ENCODE results near the gene LYPD6.
"Not testable (repeated sequence)": the region's sequence is repeated elsewhere in the genome, so short reads cannot be mapped to it uniquely, and the experiment has no call there.

The LYPD6 gene, protein sequence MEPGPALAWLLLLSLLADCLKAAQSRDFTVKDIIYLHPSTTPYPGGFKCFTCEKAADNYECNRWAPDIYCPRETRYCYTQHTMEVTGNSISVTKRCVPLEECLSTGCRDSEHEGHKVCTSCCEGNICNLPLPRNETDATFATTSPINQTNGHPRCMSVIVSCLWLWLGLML

DNA sequence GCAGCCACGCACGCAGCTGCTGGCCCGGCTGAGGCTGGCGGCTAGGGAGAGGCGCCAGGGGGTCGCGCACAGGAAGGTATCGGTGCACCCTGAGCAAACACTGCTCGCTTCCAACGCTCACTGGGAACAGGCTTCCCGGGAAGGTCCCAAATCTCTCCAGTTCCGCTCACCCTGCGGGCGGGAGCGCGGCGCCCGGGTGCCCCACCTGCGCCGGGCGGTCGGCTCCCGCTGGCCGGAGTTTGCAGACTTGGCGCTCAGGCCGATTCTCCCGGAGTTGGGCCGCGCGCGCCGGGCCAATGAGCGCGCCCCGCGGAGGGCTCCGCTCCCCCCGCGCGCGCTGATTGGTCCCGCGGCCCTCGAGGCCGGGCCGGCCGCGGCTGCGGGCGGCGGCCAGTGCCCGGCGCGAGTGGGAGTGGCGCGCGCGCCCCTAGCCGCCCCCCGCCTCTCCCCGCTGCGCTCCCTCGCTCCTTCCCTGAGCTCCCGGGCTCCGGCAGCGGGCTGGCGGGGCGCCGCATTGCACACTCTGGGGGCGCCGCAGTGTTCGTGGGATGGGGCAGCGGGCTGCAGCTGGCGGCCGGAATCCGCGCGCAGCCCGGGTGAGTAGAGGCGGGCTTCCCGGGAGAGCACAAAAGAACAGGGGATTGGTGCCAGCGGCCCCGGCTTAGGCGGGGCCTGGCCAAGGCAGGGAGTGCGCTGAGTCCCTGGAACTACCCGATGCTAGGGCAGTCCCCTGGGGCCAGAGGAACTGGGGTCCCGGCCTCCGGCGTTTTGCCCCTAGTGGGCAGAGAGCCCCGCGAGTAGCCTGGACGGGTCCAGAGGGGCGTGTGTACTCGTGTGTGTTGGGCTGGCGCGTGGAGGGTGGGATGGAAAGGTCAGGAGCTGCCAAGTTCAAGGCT, at the start of gene LYPD6:
Gene LYPD6 (plus strand): TSS at position 461 of the 896 bp plus-strand sequence. CDS start 107,122 bp downstream, outside the sequence.
- Mint-ChIP-seq H3K27ac (no peak within 1 kb of the TSS), H3K36me3 (ENCODE audit: low read depth) (no peaks in the 10 kb centered on the region), H3K27me3 (ENCODE audit: low read depth) (peaks cover 53% of the 10 kb centered on the region), H3K4me3 (no peak within 1 kb of the TSS), H3K4me1 (ENCODE audit: low read depth) (no peaks in the 10 kb centered on the region), H3K9me3 (no peaks in the 10 kb centered on the region)

DNA sequence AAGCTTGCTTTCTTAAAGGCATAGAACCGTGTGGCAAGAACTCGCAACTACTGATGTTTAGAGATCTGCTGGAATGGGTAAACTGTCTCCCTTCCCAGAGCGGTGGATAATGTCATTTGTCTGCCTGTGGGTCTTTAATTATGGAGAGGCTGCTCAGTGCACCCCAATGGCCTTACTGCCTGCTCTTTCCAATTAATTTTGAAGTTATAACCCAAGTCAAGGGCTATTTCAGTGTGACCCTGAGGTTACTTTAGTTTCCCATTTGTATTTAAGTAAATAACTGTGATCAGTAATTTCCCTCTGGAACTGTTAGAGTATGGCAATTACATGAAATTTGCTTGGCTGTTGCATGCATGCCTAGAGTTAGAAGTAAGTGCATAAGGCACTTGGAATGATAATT, 48.9 kb upstream of the LYPD6 start:
- Mint-ChIP-seq H3K27me3 (ENCODE audit: low read depth) (no peaks in the 10 kb centered on the region), H3K27ac (no peak overlapping the region), H3K4me3 (no peak overlapping the region), H3K36me3 (ENCODE audit: low read depth) (no peaks in the 10 kb centered on the region), H3K9me3 (no peaks in the 10 kb centered on the region), H3K4me1 (ENCODE audit: low read depth) (no peaks in the 10 kb centered on the region)

DNA sequence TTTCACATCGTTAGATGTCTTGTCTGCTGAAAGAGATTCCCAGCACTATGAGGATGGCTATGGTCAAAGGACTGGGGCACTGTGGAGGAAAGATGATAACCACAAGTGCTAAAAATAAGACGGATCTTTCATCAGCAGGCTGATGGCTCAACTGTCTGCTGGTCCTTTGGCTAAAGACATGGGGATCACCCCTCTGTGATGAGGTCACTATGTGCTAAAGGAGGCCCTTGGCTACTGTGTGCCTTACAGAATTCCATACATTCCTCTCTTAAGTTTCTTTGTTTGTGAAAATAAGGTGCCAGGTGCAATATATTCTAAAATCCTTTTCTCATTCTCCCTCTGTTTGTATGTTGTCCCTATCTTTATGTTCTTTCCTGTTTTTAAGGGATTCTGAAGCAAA, 39.7 kb upstream of the LYPD6 start:
- H3K27me3 Mint-ChIP-seq (ENCODE audit: low read depth), result no peaks in the 10 kb centered on the region
- no peak overlapping the region for H3K4me3 Mint-ChIP-seq
- H3K27ac Mint-ChIP-seq, result no peak overlapping the region
- no peaks in the 10 kb centered on the region for H3K9me3 Mint-ChIP-seq
- no peaks in the 10 kb centered on the region for H3K4me1 Mint-ChIP-seq (ENCODE audit: low read depth)
- H3K36me3 Mint-ChIP-seq (ENCODE audit: low read depth), result no peaks in the 10 kb centered on the region

DNA sequence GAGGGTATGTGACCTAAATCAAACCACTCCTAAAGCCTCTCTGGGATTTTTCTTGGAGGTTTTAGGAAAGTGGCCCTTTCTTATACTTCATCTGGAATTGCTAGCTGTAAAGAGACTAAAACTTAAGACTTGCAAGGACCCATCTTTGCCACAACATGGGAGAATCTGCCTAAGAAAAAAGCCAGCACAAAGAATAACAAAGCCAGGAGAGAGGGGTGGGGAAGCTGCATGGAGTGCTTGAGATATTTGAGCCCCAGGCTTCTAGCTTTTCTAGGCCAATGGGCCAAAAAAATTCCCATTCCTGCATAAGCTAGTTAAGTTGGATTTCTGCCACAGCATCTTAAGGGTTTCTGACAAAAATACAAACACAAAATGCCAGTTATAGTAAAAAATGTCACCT, 38.5 kb upstream of the LYPD6 start:
- H3K36me3 Mint-ChIP-seq (ENCODE audit: low read depth), result no peaks in the 10 kb centered on the region
- H3K4me1 Mint-ChIP-seq (ENCODE audit: low read depth), result no peaks in the 10 kb centered on the region
- no peak overlapping the region for H3K27ac Mint-ChIP-seq
- no peaks in the 10 kb centered on the region for H3K27me3 Mint-ChIP-seq (ENCODE audit: low read depth)
- H3K9me3 Mint-ChIP-seq, result no peaks in the 10 kb centered on the region
- no peak overlapping the region for H3K4me3 Mint-ChIP-seq

DNA sequence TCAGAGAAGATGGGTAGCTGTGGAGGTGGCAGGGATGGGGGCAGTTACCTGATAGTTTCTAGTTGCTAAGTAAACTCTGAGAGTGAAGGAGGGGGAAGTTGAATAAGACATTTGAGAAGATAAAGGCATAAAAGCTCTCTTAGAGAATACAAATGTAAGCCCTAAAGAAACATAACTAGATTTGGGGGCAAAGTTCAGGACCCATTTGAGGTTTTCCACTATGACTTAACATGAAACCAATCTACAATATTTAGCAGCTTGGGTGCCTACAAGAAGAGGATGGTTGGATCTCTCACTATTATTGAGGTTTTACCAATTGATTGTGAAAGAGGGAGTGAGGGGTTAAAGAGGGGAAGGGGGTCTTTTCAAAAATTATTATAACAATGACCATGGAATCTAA, 34.4 kb upstream of the LYPD6 start:
- Mint-ChIP-seq H3K4me3 (no peak overlapping the region), H3K9me3 (no peaks in the 10 kb centered on the region), H3K27ac (no peak overlapping the region), H3K27me3 (ENCODE audit: low read depth) (peaks cover 6% of the 10 kb centered on the region), H3K36me3 (ENCODE audit: low read depth) (no peaks in the 10 kb centered on the region), H3K4me1 (ENCODE audit: low read depth) (no peaks in the 10 kb centered on the region)

DNA sequence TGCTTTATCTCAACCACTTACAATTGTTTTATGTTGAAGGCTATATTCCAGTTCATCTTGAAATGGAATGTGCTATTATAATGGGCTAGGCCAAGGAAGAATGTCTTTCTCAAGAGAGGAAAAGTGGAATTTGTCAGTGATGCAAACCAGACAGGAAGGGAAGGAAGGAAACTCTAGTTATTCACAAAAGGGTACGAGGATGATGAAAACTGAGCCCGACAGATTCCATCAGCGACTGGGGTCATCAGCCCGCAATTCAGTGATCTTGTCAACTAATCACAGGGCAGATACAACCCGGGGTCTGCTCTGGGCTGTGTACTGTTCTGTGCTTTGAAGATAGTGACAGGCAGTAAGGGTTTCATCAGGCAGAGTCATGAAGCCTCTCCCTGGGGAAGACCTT, 23.4 kb upstream of the LYPD6 start:
- Mint-ChIP-seq H3K4me3 (no peak overlapping the region), H3K36me3 (ENCODE audit: low read depth) (no peaks in the 10 kb centered on the region), H3K27ac (no peak overlapping the region), H3K9me3 (no peaks in the 10 kb centered on the region), H3K27me3 (ENCODE audit: low read depth) (peaks cover 6% of the 10 kb centered on the region), H3K4me1 (ENCODE audit: low read depth) (no peaks in the 10 kb centered on the region)

DNA sequence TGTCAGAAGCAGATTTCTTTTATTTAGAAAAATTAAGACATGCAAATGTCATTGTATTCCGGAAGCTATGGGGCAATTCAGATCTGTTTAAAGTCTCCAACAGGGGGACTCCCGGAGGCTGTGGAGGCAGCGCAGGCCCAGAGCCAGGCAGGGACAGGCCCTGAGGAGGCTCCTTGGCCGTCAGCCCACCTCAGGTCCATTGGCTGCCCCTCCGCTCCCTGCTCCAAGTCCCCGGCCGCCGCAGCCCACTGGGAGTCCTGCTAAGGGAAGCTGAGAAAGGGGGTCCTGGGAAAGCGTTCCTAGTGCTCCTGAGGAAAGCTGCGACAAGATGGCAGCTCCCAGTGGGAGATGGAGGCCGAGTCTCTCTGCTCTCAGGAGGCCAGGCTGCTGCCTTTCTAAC, 20.0 kb upstream of the LYPD6 start:
- Mint-ChIP-seq H3K36me3 (ENCODE audit: low read depth) (no peaks in the 10 kb centered on the region), H3K4me3 (no peak overlapping the region), H3K4me1 (ENCODE audit: low read depth) (peaks cover 2% of the 10 kb centered on the region), H3K27me3 (ENCODE audit: low read depth) (peaks cover 10% of the 10 kb centered on the region), H3K9me3 (no peaks in the 10 kb centered on the region), H3K27ac (no peak overlapping the region)

DNA sequence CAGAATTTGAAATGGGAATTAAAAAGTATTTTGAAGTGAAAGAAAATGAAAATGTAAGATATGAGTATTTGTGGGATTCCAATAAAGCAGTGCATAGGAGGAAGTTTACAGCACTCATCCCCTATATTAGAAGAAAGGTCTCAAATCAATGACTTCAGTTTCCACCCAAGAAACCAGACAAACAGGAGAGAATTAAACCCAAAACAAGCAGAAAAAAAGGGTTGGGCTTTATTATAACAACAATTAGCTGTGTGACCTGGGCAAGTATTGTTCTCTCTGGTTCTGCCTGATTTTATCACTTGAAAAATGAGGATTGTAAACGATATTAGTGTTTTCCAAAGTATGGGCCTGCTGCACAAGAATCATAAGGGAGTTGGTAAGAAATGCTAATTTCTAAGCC, 18.3 kb upstream of the LYPD6 start:
- no peaks in the 10 kb centered on the region for H3K36me3 Mint-ChIP-seq (ENCODE audit: low read depth)
- no peak overlapping the region for H3K4me3 Mint-ChIP-seq
- no peaks in the 10 kb centered on the region for H3K9me3 Mint-ChIP-seq
- no peak overlapping the region for H3K27ac Mint-ChIP-seq
- H3K4me1 Mint-ChIP-seq (ENCODE audit: low read depth), result peaks cover 2% of the 10 kb centered on the region
- peaks cover 3% of the 10 kb centered on the region for H3K27me3 Mint-ChIP-seq (ENCODE audit: low read depth)

DNA sequence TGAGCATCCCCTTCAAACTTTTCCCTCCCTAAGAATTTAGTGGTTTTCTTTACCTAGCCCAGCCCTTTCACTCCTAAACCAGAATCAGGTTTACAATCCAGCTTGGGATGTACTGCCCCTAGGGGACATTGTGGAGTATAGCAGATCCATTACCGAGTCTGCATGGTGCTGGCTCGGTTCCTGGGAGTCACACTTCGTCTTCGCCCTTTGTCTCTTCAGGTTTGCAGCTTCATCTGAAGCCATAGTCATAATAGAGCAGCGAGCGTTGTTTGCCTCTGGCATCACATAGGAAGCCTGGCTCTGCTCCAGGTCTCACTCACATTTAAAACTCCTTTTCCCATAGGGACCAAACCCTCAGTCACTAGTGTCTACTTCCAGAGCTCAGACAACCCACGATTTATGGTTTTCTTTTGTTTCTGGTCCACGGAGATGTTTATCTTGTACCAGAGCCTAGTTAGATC, 16.8 kb upstream of the LYPD6 start:
- H3K4me1 Mint-ChIP-seq (ENCODE audit: low read depth), result peaks cover 2% of the 10 kb centered on the region
- H3K4me3 Mint-ChIP-seq, result no peak overlapping the region
- H3K9me3 Mint-ChIP-seq, result no peaks in the 10 kb centered on the region
- H3K36me3 Mint-ChIP-seq (ENCODE audit: low read depth), result no peaks in the 10 kb centered on the region
- H3K27ac Mint-ChIP-seq, result no peak overlapping the region
- peaks cover 3% of the 10 kb centered on the region for H3K27me3 Mint-ChIP-seq (ENCODE audit: low read depth)

DNA sequence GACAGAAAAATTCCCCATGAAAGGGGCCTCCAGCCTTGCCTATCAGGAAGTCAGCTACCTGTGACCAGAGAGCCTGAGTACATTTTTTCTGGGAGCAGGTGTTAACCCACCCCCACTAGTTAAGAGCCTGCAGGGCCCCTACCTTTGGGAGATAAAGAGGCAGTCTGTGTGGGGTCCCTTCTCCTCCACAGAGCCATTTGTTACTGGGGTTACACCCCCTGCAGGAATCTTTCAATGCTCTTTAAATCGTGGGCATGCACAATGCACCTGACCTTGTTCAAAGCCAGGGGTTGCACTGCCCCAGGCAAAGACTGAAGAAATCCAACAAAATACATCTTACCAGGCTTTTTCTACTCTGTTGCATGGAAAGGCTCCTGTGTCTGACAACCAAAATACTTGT, 15.7 kb upstream of the LYPD6 start:
- H3K4me3 Mint-ChIP-seq, result no peak overlapping the region
- peaks cover 2% of the 10 kb centered on the region for H3K4me1 Mint-ChIP-seq (ENCODE audit: low read depth)
- H3K9me3 Mint-ChIP-seq, result no peaks in the 10 kb centered on the region
- H3K27me3 Mint-ChIP-seq (ENCODE audit: low read depth), result peaks cover 3% of the 10 kb centered on the region
- H3K36me3 Mint-ChIP-seq (ENCODE audit: low read depth), result no peaks in the 10 kb centered on the region
- no peak overlapping the region for H3K27ac Mint-ChIP-seq

DNA sequence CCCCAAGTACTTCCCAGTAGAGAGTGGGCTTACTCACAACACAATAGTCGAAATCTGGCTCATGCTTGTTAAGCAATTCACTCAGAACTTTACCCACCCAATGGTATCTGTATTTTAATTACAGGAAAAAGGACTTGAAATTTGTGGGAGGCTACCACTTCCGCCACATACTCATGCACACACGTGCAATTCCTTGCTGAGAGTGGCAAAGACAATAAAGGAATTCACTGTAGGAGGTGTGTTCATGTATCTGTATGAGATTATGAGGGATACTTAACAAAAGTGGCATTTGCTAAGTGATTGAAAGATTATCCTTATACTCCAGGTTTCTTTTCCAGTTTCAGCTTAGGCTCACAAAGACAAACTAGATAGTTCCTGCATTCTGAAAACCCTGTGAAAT, 14.9 kb upstream of the LYPD6 start:
- Mint-ChIP-seq H3K9me3 (no peaks in the 10 kb centered on the region), H3K4me3 (no peak overlapping the region), H3K27ac (no peak overlapping the region), H3K4me1 (ENCODE audit: low read depth) (peaks cover 2% of the 10 kb centered on the region), H3K27me3 (ENCODE audit: low read depth) (peaks cover 3% of the 10 kb centered on the region), H3K36me3 (ENCODE audit: low read depth) (no peaks in the 10 kb centered on the region)

DNA sequence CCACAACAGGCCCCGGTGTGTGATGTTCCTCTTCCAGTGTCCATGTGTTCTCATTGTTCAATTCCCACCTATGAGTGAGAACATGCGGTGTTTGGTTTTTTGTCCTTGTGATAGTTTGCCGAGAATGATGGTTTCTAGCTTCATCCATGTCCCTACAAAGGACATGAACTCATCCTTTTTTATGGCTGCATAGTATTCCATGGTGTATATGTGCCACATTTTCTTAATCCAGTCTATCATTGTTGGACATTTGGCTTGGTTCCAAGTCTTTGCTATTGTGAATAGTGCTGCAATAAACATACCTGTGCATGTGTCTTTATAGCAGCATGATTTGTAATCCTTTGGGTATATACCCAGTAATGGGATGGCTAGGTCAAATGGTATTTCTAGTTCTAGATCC, 11.8 kb upstream of the LYPD6 start:
- not testable (repeated sequence) for H3K27ac Mint-ChIP-seq; H3K4me1 Mint-ChIP-seq (ENCODE audit: low read depth); H3K36me3 Mint-ChIP-seq (ENCODE audit: low read depth); H3K9me3 Mint-ChIP-seq; H3K27me3 Mint-ChIP-seq (ENCODE audit: low read depth); H3K4me3 Mint-ChIP-seq

DNA sequence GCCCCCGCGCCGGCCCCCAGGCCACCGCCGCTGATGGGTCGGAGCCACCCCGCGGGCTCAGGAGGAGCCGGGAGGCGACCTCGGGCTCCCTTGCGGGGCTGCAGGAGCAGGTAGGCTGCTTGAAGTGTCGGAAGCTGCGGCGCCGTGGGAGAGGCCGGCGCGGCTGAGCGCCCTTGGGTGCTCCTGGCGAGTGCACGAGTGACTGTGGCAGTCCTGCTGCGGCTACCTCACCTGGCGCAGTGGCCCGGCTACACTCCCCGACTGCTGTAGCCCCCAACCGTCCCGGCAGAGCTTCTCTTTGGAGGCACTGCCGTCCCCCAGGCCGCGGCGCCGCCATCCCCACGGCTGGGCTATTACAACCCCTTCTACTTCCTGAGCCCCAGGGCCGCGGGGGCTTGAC, 10.0 kb upstream of the LYPD6 start:
- no peak overlapping the region for H3K27ac Mint-ChIP-seq
- H3K4me1 Mint-ChIP-seq (ENCODE audit: low read depth), result no peaks in the 10 kb centered on the region
- H3K9me3 Mint-ChIP-seq, result no peaks in the 10 kb centered on the region
- no peak overlapping the region for H3K4me3 Mint-ChIP-seq
- H3K36me3 Mint-ChIP-seq (ENCODE audit: low read depth), result no peaks in the 10 kb centered on the region
- H3K27me3 Mint-ChIP-seq (ENCODE audit: low read depth), result no peaks in the 10 kb centered on the region

DNA sequence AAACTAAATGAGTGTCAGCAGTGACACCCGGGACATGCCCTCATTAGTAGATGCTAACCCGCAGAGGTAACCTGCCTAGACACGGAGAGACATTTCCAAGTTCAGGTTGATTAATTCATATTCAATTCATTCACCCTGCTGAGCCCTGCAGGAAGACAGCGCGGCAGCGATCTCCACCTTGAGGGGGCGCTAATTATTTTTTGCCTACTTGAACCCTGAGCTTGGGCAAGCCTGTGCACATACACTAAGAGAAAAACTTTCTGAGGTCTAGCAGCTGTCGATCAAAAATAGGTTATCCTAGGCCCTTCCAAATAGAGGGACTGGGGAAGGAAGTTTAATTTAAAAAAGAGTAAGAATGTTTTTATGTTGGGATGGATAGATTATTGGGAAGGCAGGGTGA, 1.3 kb upstream of the LYPD6 start:
- Mint-ChIP-seq H3K4me1 (ENCODE audit: low read depth) (no peaks in the 10 kb centered on the region), H3K27me3 (ENCODE audit: low read depth) (peaks cover 52% of the 10 kb centered on the region), H3K27ac (no peak overlapping the region), H3K9me3 (no peaks in the 10 kb centered on the region), H3K36me3 (ENCODE audit: low read depth) (no peaks in the 10 kb centered on the region), H3K4me3 (no peak overlapping the region)

DNA sequence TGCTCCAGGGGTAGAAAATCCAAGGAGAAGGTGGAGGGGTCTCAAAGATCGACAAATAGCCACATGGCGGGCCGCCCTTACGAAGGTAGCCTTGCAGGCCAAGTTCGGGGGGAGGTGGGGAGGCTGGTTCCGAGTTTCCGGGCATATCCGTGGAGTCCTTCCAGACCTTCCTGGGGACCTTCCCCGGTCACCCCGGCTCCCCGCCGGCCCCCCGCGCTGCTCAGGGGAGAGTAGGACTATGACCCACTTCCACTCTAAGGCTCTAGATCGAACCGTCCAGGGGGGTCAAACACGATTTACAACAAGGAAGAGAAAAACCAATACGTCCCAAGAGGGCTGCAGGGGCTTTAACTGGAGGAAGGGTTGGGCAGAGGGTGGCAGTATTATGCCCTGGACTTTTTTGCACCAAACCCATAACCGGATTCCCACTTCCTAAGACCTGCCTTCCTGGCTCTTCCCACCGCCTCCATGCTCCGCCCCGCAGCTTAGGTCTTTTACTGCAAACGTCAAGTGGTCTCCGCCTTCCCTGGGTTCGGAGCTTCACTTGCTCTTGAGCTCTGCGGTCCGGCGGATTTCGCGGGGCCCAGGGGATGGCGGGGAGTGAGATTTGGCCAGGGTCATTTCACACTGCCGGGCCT, 779 bp upstream of the LYPD6 start:
- Mint-ChIP-seq H3K9me3 (no peaks in the 10 kb centered on the region), H3K4me3 (no peak overlapping the region), H3K4me1 (ENCODE audit: low read depth) (no peaks in the 10 kb centered on the region), H3K36me3 (ENCODE audit: low read depth) (no peaks in the 10 kb centered on the region), H3K27ac (no peak overlapping the region), H3K27me3 (ENCODE audit: low read depth) (peaks cover 53% of the 10 kb centered on the region)

All from T-helper 1 cell treated with Interleukin-12 subunit alpha and Interleukin-12 subunit beta and Interleukin-4 antibody, amounts not matched to agents 30 μg/mL and 1 μg/mL, for 36 hours (primary cell).